SK-N-SH treated with all-trans-retinoic acid at 6 μM for 48 hours (cell line): Measurements from ENCODE around the gene SH2D6.

Experiments
- ATAC-seq: fragments of 200-7000 bp; cut with Tn5 transposase; 3 replicates; pipeline ENCODE4 v1.9.1; 2020; ENCODE audit warnings: mild to moderate bottlenecking, moderate library complexity
- ARNTL ChIP-seq: fragments of 450-650 bp; formaldehyde crosslinking; IDR thresholded peaks from 2 replicates; pipeline ENCODE4 v1.5.0; 2020; ENCODE audit warnings: low read depth, mild to moderate bottlenecking, moderate library complexity, borderline replicate concordance
- BACH2 ChIP-seq: fragments of 250-450 bp; sonication (Bioruptor Pico); IDR thresholded peaks from 2 replicates; pipeline ENCODE4 v1.9.0; 2021; ENCODE audit warnings: mild to moderate bottlenecking, borderline replicate concordance
- CREB5 ChIP-seq: fragments of 250-450 bp; sonication (Bioruptor Pico); IDR thresholded peaks from 2 replicates; pipeline ENCODE4 v1.5.1; 2020; ENCODE audit warnings: low read depth, mild to moderate bottlenecking, moderate library complexity
- CSDC2 ChIP-seq: fragments of 250-450 bp; sonication (Bioruptor Pico); IDR thresholded peaks from 2 replicates; pipeline ENCODE4 v1.5.0; 2020; ENCODE audit warnings: mild to moderate bottlenecking, moderate library complexity
- ESRRG ChIP-seq: fragments of 250-450 bp; sonication (Bioruptor Pico); IDR thresholded peaks from 2 replicates; pipeline ENCODE4 v1.6.1; 2021; ENCODE audit warnings: mild to moderate bottlenecking
- GLIS3 ChIP-seq: fragments of 250-450 bp; sonication (Bioruptor Pico); IDR thresholded peaks from 2 replicates; pipeline ENCODE4 v1.5.0; 2020; ENCODE audit warnings: mild to moderate bottlenecking, moderate library complexity
- ISL1 ChIP-seq: fragments of 250-450 bp; sonication (Bioruptor Pico); IDR thresholded peaks from 2 replicates; pipeline ENCODE4 v2.1.2; 2022; ENCODE audit warnings: mild to moderate bottlenecking, moderate library complexity
- OSR1 ChIP-seq: fragments of 250-450 bp; sonication (Bioruptor Pico); IDR thresholded peaks from 2 replicates; pipeline ENCODE4 v1.8.0; 2022; ENCODE audit warnings: moderate library complexity, mild to moderate bottlenecking, inconsistent platforms
- PATZ1 ChIP-seq: fragments of 250-450 bp; sonication (Bioruptor Pico); IDR thresholded peaks from 2 replicates; pipeline ENCODE4 v1.8.0; 2020; ENCODE audit warnings: mild to moderate bottlenecking, moderate library complexity, borderline replicate concordance
- PPARA ChIP-seq: fragments of 250-450 bp; sonication (Bioruptor Pico); IDR thresholded peaks from 2 replicates; pipeline ENCODE4 v1.5.0; 2020; ENCODE audit warnings: mild to moderate bottlenecking, borderline replicate concordance
- RARB ChIP-seq: fragments of 250-450 bp; sonication (Bioruptor Pico); IDR thresholded peaks from 2 replicates; pipeline ENCODE4 v1.8.0; 2021; ENCODE audit warnings: mild to moderate bottlenecking, moderate library complexity
- SNAI2 ChIP-seq: fragments of 250-450 bp; sonication (Bioruptor Pico); IDR thresholded peaks from 2 replicates; pipeline ENCODE4 v1.5.0; 2020; ENCODE audit warnings: mild to moderate bottlenecking, moderate library complexity
- TCF4 ChIP-seq: fragments of 250-450 bp; sonication (Bioruptor Pico); IDR thresholded peaks from 2 replicates; pipeline ENCODE4 v1.8.0; 2021; ENCODE audit warnings: mild to moderate bottlenecking, moderate library complexity, borderline replicate concordance
- TOX ChIP-seq: fragments of 250-450 bp; sonication (Bioruptor Pico); IDR thresholded peaks from 2 replicates; pipeline ENCODE4 v1.8.0; 2021; ENCODE audit warnings: mild to moderate bottlenecking, moderate library complexity, borderline replicate concordance
- ZC3H10 ChIP-seq: fragments of 250-450 bp; sonication (Bioruptor Pico); IDR thresholded peaks from 2 replicates; pipeline ENCODE4 v1.5.1; 2021; ENCODE audit warnings: mild to moderate bottlenecking, moderate library complexity
- ZFP30 ChIP-seq: fragments of 450-650 bp; formaldehyde crosslinking; IDR thresholded peaks from 2 replicates; pipeline ENCODE4 v1.5.0; 2022; ENCODE audit warnings: mild to moderate bottlenecking, moderate library complexity
- ZNF565 ChIP-seq: fragments of 450-650 bp; formaldehyde crosslinking; conservative IDR thresholded peaks from 2 replicates; pipeline ENCODE4 v1.5.0; 2020; ENCODE audit warnings: low read depth, mild to moderate bottlenecking, moderate library complexity
- ZNF70 ChIP-seq: fragments of 450-650 bp; formaldehyde crosslinking; IDR thresholded peaks from 2 replicates; pipeline ENCODE4 v1.5.0; 2020; ENCODE audit warnings: mild to moderate bottlenecking, moderate library complexity
- TF ChIP-seq, protein P1 (sequence below): fragments of 250-450 bp; sonication (Bioruptor Pico); IDR thresholded peaks from 2 replicates; pipeline ENCODE4 v1.8.0; 2021; ENCODE audit warnings: low read depth, mild to moderate bottlenecking, moderate library complexity, borderline replicate concordance
- TF ChIP-seq, protein P2 (sequence below): fragments of 250-450 bp; sonication (Bioruptor Pico); IDR thresholded peaks from 2 replicates; pipeline ENCODE4 v1.5.0; 2020; ENCODE audit warnings: mild to moderate bottlenecking, moderate library complexity
- TF ChIP-seq, protein P3 (sequence below): fragments of 250-450 bp; sonication (Bioruptor Pico); IDR thresholded peaks from 2 replicates; pipeline ENCODE4 v1.5.1; 2021; ENCODE audit warnings: mild to moderate bottlenecking, moderate library complexity

The SH2D6 gene

DNA sequence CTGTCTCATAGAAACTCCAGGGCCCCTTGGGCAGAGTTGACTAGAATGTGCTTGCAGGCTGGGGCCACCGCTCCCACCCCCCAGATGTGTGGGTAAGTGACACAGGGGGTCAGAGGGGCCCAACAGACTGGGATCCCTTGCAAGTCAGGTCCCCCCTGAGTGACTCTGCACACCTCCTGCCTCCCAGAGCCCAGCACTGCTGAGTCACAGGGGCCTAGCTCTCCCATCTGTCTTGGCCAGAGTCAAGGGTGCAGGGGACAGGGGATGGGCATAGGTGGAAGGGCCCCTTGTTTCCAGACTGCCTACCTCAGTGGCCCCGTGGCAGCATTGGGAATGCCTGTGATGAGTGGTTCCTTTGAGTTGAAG, 11.4 kb downstream of the SH2D6 start:
- TF ChIP-seq OSR1 (CRISPR knock-in tag) (no peak), ISL1 (CRISPR knock-in tag) (no peak), RARB (CRISPR knock-in tag) (no peak), CSDC2 (CRISPR knock-in tag) (no peak), ZNF70 (CRISPR knock-in tag) (no peak), ZNF565 (CRISPR knock-in tag) (no peak), GLIS3 (CRISPR knock-in tag) (no peak), PPARA (CRISPR knock-in tag) (no peak), CREB5 (CRISPR knock-in tag) (no peak), BACH2 (CRISPR knock-in tag) (no peak), ESRRG (CRISPR knock-in tag) (no peak)
- TF ChIP-seq, protein P1, sequence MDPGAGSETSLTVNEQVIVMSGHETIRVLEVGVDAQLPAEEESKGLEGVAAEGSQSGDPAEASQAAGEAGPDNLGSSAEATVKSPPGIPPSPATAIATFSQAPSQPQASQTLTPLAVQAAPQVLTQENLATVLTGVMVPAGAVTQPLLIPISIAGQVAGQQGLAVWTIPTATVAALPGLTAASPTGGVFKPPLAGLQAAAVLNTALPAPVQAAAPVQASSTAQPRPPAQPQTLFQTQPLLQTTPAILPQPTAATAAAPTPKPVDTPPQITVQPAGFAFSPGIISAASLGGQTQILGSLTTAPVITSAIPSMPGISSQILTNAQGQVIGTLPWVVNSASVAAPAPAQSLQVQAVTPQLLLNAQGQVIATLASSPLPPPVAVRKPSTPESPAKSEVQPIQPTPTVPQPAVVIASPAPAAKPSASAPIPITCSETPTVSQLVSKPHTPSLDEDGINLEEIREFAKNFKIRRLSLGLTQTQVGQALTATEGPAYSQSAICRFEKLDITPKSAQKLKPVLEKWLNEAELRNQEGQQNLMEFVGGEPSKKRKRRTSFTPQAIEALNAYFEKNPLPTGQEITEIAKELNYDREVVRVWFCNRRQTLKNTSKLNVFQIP (CRISPR knock-in tag): no peak
- TF ChIP-seq, protein P2, sequence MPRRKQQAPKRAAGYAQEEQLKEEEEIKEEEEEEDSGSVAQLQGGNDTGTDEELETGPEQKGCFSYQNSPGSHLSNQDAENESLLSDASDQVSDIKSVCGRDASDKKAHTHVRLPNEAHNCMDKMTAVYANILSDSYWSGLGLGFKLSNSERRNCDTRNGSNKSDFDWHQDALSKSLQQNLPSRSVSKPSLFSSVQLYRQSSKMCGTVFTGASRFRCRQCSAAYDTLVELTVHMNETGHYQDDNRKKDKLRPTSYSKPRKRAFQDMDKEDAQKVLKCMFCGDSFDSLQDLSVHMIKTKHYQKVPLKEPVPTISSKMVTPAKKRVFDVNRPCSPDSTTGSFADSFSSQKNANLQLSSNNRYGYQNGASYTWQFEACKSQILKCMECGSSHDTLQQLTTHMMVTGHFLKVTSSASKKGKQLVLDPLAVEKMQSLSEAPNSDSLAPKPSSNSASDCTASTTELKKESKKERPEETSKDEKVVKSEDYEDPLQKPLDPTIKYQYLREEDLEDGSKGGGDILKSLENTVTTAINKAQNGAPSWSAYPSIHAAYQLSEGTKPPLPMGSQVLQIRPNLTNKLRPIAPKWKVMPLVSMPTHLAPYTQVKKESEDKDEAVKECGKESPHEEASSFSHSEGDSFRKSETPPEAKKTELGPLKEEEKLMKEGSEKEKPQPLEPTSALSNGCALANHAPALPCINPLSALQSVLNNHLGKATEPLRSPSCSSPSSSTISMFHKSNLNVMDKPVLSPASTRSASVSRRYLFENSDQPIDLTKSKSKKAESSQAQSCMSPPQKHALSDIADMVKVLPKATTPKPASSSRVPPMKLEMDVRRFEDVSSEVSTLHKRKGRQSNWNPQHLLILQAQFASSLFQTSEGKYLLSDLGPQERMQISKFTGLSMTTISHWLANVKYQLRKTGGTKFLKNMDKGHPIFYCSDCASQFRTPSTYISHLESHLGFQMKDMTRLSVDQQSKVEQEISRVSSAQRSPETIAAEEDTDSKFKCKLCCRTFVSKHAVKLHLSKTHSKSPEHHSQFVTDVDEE: no peak
- ATAC-seq: no peak

DNA sequence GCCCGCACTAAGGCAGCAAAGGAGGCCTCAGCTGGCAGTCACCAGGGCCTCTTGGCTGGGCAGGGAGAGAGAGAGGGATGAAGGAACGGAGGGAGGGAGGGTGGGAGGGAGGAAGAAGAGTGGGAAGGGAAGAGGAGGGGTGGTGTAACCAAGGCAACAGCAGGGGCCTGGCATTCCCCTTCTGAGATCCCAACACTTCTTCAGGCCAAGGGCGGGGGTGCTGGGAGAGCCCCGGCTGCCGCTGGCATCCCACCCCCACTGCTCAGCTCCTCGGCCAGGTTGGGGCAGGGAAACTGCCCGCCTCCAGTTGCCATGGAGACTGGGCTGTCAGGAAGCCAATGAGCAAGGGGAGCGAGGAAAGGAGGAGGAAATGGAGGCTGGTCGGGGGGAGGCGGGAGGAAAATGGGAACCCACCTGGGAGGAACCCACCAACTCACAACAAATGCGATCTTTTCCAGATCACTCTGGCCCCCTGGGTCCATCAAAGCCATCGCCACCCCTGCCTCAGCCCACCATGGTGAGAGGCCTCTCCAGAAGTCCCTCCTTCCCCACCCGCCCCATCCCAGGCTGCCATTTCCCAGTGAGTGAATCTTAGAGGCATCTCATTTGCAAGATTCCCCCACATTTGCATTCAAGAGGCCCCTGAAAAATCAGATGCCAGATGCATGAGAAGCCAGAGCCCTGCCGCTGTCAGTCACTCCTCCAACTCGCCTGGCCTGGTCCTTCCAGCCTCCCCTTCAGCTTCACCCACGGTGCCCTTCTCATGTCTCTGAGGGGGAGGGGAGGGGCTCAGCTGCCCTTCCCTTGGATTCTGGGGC, 12.4 kb downstream of the SH2D6 start:
- no peak for ATAC-seq
- no peak for TF ChIP-seq ARNTL (CRISPR knock-in tag)

- no peak for ATAC-seq
- TF ChIP-seq TCF4 (CRISPR knock-in tag): no peak
- TF ChIP-seq CSDC2 (CRISPR knock-in tag): no peak
- TF ChIP-seq ZNF565 (CRISPR knock-in tag): no peak
- TF ChIP-seq ZC3H10 (CRISPR knock-in tag): no peak
- TF ChIP-seq PATZ1 (CRISPR knock-in tag): no peak
- TF ChIP-seq GLIS3 (CRISPR knock-in tag): no peak
- TF ChIP-seq PPARA (CRISPR knock-in tag): no peak
- TF ChIP-seq ZFP30: no peak
- no peak for TF ChIP-seq BACH2 (CRISPR knock-in tag)
- TF ChIP-seq, all 23 proteins: peak for 0
Observed at GRCh38 chr2:85431570-85432205, 13.2 kb downstream of the SH2D6 start.

DNA sequence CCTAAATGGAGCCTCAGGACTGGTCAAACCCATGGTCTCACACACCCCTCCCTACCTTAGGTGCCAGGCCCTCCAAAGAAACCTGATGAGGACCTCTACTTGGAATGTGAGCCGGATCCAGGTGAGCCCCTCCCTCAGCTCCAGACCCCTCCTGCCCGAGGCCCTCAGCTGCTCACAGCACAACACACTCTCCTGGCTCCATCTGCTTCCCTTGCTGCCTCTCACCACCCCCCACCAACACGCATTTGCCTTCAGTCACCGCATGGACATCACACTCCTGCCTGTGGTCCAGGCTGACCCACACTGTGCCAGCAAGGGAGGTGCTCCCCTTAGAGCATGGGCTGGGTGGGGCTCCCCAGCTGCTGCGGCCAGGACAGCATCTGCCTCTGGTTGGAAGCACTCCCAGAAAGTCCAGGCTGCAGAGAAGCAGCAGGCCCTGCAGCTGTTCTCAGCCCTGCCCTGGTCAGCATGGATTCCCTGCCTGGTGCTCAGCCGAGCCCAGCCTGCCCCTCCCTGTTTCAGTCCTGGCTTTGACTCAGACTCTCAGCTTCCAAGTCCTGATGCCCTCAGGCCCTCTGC, 15.1 kb downstream of the SH2D6 start:
- TF ChIP-seq ARNTL (CRISPR knock-in tag) (no peak), ZNF565 (CRISPR knock-in tag) (no peak), TOX (CRISPR knock-in tag) (no peak), TCF4 (CRISPR knock-in tag) (peak; percentile 77; the same call in 1 of the 2 replicates), GLIS3 (CRISPR knock-in tag) (no peak), ZC3H10 (CRISPR knock-in tag) (no peak), ISL1 (CRISPR knock-in tag) (no peak), SNAI2 (CRISPR knock-in tag) (no peak), ZFP30 (no peak)
- TF ChIP-seq, protein P2: peak; percentile 58; the same call in 1 of the 2 replicates
- TF ChIP-seq, protein P3, sequence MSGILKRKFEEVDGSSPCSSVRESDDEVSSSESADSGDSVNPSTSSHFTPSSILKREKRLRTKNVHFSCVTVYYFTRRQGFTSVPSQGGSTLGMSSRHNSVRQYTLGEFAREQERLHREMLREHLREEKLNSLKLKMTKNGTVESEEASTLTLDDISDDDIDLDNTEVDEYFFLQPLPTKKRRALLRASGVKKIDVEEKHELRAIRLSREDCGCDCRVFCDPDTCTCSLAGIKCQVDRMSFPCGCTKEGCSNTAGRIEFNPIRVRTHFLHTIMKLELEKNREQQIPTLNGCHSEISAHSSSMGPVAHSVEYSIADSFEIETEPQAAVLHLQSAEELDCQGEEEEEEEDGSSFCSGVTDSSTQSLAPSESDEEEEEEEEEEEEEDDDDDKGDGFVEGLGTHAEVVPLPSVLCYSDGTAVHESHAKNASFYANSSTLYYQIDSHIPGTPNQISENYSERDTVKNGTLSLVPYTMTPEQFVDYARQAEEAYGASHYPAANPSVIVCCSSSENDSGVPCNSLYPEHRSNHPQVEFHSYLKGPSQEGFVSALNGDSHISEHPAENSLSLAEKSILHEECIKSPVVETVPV (CRISPR knock-in tag): no peak
- TF ChIP-seq, all 23 proteins: peak for 2
- peak; percentile 73 for ATAC-seq
